Measurements from ENCODE around the gene STK16.
A peak's percentile ranks its signal among the peaks of the same experiment; 100 is the strongest.

DNA sequence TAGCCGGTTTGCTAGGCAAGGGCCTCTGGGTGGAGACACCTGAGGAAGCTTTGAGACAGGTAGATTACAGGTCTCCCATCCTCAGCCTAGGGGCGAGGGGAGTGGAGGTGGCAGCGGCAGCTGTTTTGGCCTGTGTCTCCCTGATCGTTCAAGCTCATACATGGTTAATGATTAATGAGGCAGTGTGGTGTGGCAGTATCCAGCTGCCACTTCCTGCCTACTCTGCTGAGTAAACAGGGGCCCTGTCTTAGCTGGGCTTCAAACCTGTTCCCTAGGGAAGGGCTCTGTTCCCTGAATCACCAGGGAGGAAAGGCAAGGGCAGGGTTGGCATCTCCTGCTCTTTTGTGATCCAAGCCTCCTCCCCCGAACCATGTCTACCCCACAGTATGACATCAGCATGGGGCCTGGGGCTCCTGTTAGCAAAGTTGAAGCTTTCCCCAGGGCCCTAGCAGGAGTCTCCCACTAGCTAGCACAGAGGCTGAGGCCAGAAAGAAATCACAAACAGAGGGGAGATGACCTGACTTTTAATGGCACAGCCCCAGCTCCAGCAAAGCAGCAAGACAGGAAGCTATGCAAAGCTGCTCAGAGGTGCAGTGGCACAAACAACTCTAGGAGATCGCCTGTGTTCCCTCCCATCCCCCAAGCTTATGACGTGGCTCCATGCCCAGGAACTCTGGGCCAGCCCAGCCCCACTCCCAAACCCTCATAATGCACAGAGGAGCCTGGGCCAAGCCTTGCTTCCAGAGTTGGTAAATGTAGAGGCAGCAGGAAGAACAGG lies 4.1 kb downstream of the STK16 start:
- TF ChIP-seq, protein P1, sequence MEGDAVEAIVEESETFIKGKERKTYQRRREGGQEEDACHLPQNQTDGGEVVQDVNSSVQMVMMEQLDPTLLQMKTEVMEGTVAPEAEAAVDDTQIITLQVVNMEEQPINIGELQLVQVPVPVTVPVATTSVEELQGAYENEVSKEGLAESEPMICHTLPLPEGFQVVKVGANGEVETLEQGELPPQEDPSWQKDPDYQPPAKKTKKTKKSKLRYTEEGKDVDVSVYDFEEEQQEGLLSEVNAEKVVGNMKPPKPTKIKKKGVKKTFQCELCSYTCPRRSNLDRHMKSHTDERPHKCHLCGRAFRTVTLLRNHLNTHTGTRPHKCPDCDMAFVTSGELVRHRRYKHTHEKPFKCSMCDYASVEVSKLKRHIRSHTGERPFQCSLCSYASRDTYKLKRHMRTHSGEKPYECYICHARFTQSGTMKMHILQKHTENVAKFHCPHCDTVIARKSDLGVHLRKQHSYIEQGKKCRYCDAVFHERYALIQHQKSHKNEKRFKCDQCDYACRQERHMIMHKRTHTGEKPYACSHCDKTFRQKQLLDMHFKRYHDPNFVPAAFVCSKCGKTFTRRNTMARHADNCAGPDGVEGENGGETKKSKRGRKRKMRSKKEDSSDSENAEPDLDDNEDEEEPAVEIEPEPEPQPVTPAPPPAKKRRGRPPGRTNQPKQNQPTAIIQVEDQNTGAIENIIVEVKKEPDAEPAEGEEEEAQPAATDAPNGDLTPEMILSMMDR (IDR thresholded peaks at IDR 0.05): no peak
- TF ChIP-seq POLR2AphosphoS5 (IDR thresholded peaks at IDR 0.05): peak in 2 of 3 donors; percentile 15 to 74
- TF ChIP-seq EP300 (IDR thresholded peaks at IDR 0.05): no peak

All from suprapubic skin (tissue), 4 donors.